Measurements from ENCODE around the gene ARL2BP. TPM values are rescaled to one million over a fixed set of nuclear protein-coding genes. Genes with fewer than 3 reads are reported as not detected.
A peak's percentile ranks its signal among the peaks of the same experiment; 100 is the strongest.

Gene ARL2BP
- total and polyA plus RNA-seq, 2 donors (not counting 1 experiment from before 2014, with no cell fraction given) = 32.5 to 38.8 TPM

- Mint-ChIP-seq H3K4me3 (no peak overlapping the region), H3K4me1 (peaks cover 19% of the 10 kb centered on the region), H3K27ac (no peak overlapping the region), H3K27me3 (no peaks in the 10 kb centered on the region), H3K9me3 (ENCODE audit: insufficient read depth) (no peaks in the 10 kb centered on the region)
- Histone ChIP-seq H3K4me2 (replicated peaks; ENCODE audit: low read depth, low read length, poor library complexity, severe bottlenecking) (peak overlapping the region; percentile 78), H3K9ac (ENCODE audit: low read length) (peak overlapping the region; percentile 82), H3K36me3 (replicated peaks in 1 of 2; ENCODE audit: control extremely low read depth in 1 of 2, control insufficient read depth in 1 of 2, extremely low read depth in 1 of 2, insufficient read depth in 2 of 2, low read length in 1 of 2) (no peaks in the 10 kb centered on the region), H3K4me3 (ENCODE audit: control extremely low read depth in 1 of 5, extremely low read depth in 1 of 5, insufficient read depth in 1 of 5, low read depth in 2 of 5, low read length in 4 of 5) (peak overlapping the region; percentile 59 to 89 (median 71)), H4K20me1 (ENCODE audit: control insufficient read depth, insufficient read depth, low read length, poor library complexity, severe bottlenecking) (no peaks in the 10 kb centered on the region), H3K27me3 (replicated peaks in 1 of 4; ENCODE audit: control extremely low read depth in 1 of 4, control insufficient read depth in 3 of 4, insufficient read depth in 4 of 4, low read length in 3 of 4) (no peaks in the 10 kb centered on the region), H3K4me1 (ENCODE audit: control insufficient read depth in 2 of 2, insufficient read depth in 2 of 2, low read length in 2 of 2) (peaks cover 14 to 31% of the 10 kb centered on the region in 2 donors), H3K9me3 (ENCODE audit: control extremely low read depth in 1 of 3, control insufficient read depth in 2 of 3, insufficient read depth in 1 of 3, low read length in 2 of 3) (no peaks in the 10 kb centered on the region), H2AFZ (ENCODE audit: insufficient read depth, low read depth, low read length, poor library complexity, severe bottlenecking) (peak overlapping the region; percentile 56), H3K79me2 (ENCODE audit: control insufficient read depth, insufficient read depth, low read length) (no peaks in the 10 kb centered on the region), H3K27ac (ENCODE audit: low read length in 2 of 2) (peak overlapping the region; percentile 76 to 85)
- POLR2A ChIA-PET = interaction anchor here (0.6 to 1.7 kb wide), 10 partner anchors 44 to 277 kb away, joined by 3 to 14 read pairs (median 4); partner anchors contain the start of genes ARL2BP, POLR2C, PSME3IP1 and RSPRY1
- ATAC-seq (ENCODE audit: low read depth) (peak; percentile 50), DNase-seq (peak; percentile 95)
- WGBS (ENCODE audit: insufficient coverage) = 1% methylated on average over 14 of the region's 35 CpGs
- intact Hi-C loops (cut with micrococcal nuclease) = loop anchor here (1.0 to 5.0 kb wide), 11 partner anchors 16 to 349 kb away; partner anchors contain the start of genes ARL2BP, CIAPIN1, COQ9 and PLLP
- CTCF ChIA-PET = interaction anchor here (0.6 to 18.1 kb wide), 18 partner anchors 14 to 350 kb away, joined by 3 to 364 read pairs (median 4); partner anchors contain the start of genes CIAPIN1, COQ9 and POLR2C
- no peak for TF ChIP-seq CTCF (IDR thresholded peaks at IDR 0.05)
- TF ChIP-seq EZH2 (IDR thresholded peaks at IDR 0.05; ENCODE audit: borderline replicate concordance, insufficient read depth, low read depth, low read length, poor library complexity, severe bottlenecking) = no peak
These were observed 54.8 kb downstream of the ARL2BP start for GRCh38 chr16:57299719-57300386.

Data from B cell (primary cell).